ENCODE results near the gene MRPS31. TPM values are rescaled to one million over a fixed set of nuclear protein-coding genes. Genes with fewer than 3 reads are reported as not detected.
A peak's percentile ranks its signal among the peaks of the same experiment; 100 is the strongest.

MRPS31 gene
- polyA plus RNA-seq, 3 donors, result 9.5 to 11.4 (median 11.3) TPM

- peaks cover 20 to 66% of the 10 kb centered on the region in 2 donors for H3K36me3 Mint-ChIP-seq
- intact Hi-C loops (cut with micrococcal nuclease), result no loop called here
- peak overlapping the region in 1 of 7 donors; percentile 32 for H3K27ac Mint-ChIP-seq
Measured at GRCh38 chr13:40799508-40799907, 28.5 kb upstream of the MRPS31 start.

GRCh38 chr13:40798380-40798779, 27.4 kb upstream of the MRPS31 start:
- peaks cover 0 to 6% (median 0%) of the 10 kb centered on the region in 3 donors for H3K27me3 Mint-ChIP-seq (ENCODE audit: low read depth in 3 of 3)
- H3K79me2 ChIP-seq (ENCODE audit: insufficient read depth, low read length), result no peaks in the 10 kb centered on the region
- peak overlapping the region; percentile 52 for H2AFZ ChIP-seq (ENCODE audit: insufficient read depth, low read depth, low read length, poor library complexity, severe bottlenecking)
- H3K9me3 ChIP-seq (replicated peaks in 1 of 2; ENCODE audit: control insufficient read depth in 1 of 2, insufficient read depth in 1 of 2, low read length in 2 of 2), result no peaks in the 10 kb centered on the region
- H3K9me3 Mint-ChIP-seq, result no peaks in the 10 kb centered on the region
- no peak for TF ChIP-seq CTCF (IDR thresholded peaks at IDR 0.05)
- H3K4me1 ChIP-seq (ENCODE audit: control insufficient read depth in 1 of 2, insufficient read depth in 2 of 2, low read length in 2 of 2), result no peaks in the 10 kb centered on the region
- H4K20me1 ChIP-seq (ENCODE audit: insufficient read depth, low read length), result no peaks in the 10 kb centered on the region
- no peaks in the 10 kb centered on the region for H3K27me3 ChIP-seq (ENCODE audit: control insufficient read depth in 2 of 2, insufficient read depth in 2 of 2, low read length in 2 of 2)
- WGBS (ENCODE audit: insufficient coverage), result 42% methylated on average over 3 of the region's 9 CpGs
- peak overlapping the region in 1 of 2 donors; percentile 48 for H3K27ac ChIP-seq (ENCODE audit: low read depth in 1 of 2, low read length in 2 of 2)
- no peak overlapping the region for H3K9ac ChIP-seq (ENCODE audit: insufficient read depth, low read length, poor library complexity, severe bottlenecking)
- peaks cover 14 to 66% of the 10 kb centered on the region in 2 donors for H3K36me3 Mint-ChIP-seq
- peaks cover 10% of the 10 kb centered on the region for H3K4me1 Mint-ChIP-seq
- peak overlapping the region; percentile 12 to 49 (median 29) for H3K4me3 ChIP-seq (replicated peaks in 1 of 3; ENCODE audit: low read depth in 2 of 3, low read length in 3 of 3)
- DNase-seq, result peak; percentile 22 to 55 (median 49)
- peaks cover 7 to 25% of the 10 kb centered on the region in 2 donors for H3K36me3 ChIP-seq (replicated peaks in 1 of 2; ENCODE audit: control insufficient read depth in 1 of 2, insufficient read depth in 2 of 2, low read length in 2 of 2)
- peak overlapping the region in 4 of 7 donors; percentile 62 to 89 (median 72) for H3K27ac Mint-ChIP-seq
- H3K4me3 Mint-ChIP-seq, result peak overlapping the region; percentile 61 to 82
- H3K4me2 ChIP-seq (replicated peaks; ENCODE audit: extremely low read depth, low read length, poor library complexity, severe bottlenecking), result peak overlapping the region; percentile 23
- intact Hi-C loops (cut with micrococcal nuclease), result no loop called here

More at GRCh38 chr13:40799508-40799907, 28.5 kb upstream of the MRPS31 start:
- Histone ChIP-seq H3K4me2 (replicated peaks; ENCODE audit: extremely low read depth, low read length, poor library complexity, severe bottlenecking) (no peak overlapping the region), H3K4me1 (ENCODE audit: control insufficient read depth in 1 of 2, insufficient read depth in 2 of 2, low read length in 2 of 2) (no peaks in the 10 kb centered on the region), H2AFZ (ENCODE audit: insufficient read depth, low read depth, low read length, poor library complexity, severe bottlenecking) (no peak overlapping the region), H3K27ac (ENCODE audit: low read depth in 1 of 2, low read length in 2 of 2) (no peak overlapping the region), H3K9me3 (replicated peaks in 1 of 2; ENCODE audit: control insufficient read depth in 1 of 2, insufficient read depth in 1 of 2, low read length in 2 of 2) (no peaks in the 10 kb centered on the region), H3K79me2 (ENCODE audit: insufficient read depth, low read length) (no peaks in the 10 kb centered on the region), H3K9ac (ENCODE audit: insufficient read depth, low read length, poor library complexity, severe bottlenecking) (no peak overlapping the region), H3K4me3 (replicated peaks in 1 of 3; ENCODE audit: low read depth in 2 of 3, low read length in 3 of 3) (no peak overlapping the region), H4K20me1 (ENCODE audit: insufficient read depth, low read length) (no peaks in the 10 kb centered on the region), H3K36me3 (replicated peaks in 1 of 2; ENCODE audit: control insufficient read depth in 1 of 2, insufficient read depth in 2 of 2, low read length in 2 of 2) (peaks cover 7 to 25% of the 10 kb centered on the region in 2 donors), H3K27me3 (ENCODE audit: control insufficient read depth in 2 of 2, insufficient read depth in 2 of 2, low read length in 2 of 2) (no peaks in the 10 kb centered on the region)
- WGBS (ENCODE audit: insufficient coverage), result 100% methylated on average over 1 of the region's 4 CpGs
- Mint-ChIP-seq H3K4me1 (peaks cover 16% of the 10 kb centered on the region), H3K9me3 (no peaks in the 10 kb centered on the region), H3K4me3 (no peak overlapping the region), H3K27me3 (ENCODE audit: low read depth in 3 of 3) (peaks cover 0 to 6% (median 0%) of the 10 kb centered on the region in 3 donors)
- TF ChIP-seq CTCF (IDR thresholded peaks at IDR 0.05), result no peak
- no peak for DNase-seq

All from CD14-positive monocyte (primary cell).